Activated T-helper 2 cell treated with anti-CD3 and anti-CD28 coated beads, Interferon-gamma antibody, Interleukin-2, Interleukin-4, amounts not matched to agents 10 μg/mL and 5 μg/mL and 100 μg/mL, durations not matched to agents 14 hours and 24 hours and 36 hours (primary cell): ENCODE data around the gene ENKD1. TPM values are rescaled to one million over a fixed set of nuclear protein-coding genes. Genes with fewer than 3 reads are reported as not detected.

Experiments used
- DNase-seq: peaks from one replicate; pipeline ENCODE4 v3.0.0; 2021; ENCODE audit warnings: low spot score
- H3K27ac Mint-ChIP-seq: one replicate; pipeline ENCODE4 v1.8.0; 2021; ENCODE audit warnings: mixed read lengths
- H3K27me3 Mint-ChIP-seq: one replicate; pipeline ENCODE4 v1.8.0; 2021; ENCODE audit warnings: low read depth, mixed read lengths
- H3K36me3 Mint-ChIP-seq: one replicate; pipeline ENCODE4 v1.8.0; 2021; ENCODE audit warnings: low read depth, mixed read lengths
- H3K4me1 Mint-ChIP-seq: one replicate; pipeline ENCODE4 v1.8.0; 2021; ENCODE audit warnings: low read depth, mixed read lengths
- H3K4me3 Mint-ChIP-seq: one replicate; pipeline ENCODE4 v1.8.0; 2021; ENCODE audit warnings: low read depth, mild to moderate bottlenecking, moderate library complexity, mixed read lengths
- H3K9me3 Mint-ChIP-seq: one replicate; pipeline ENCODE4 v1.8.0; 2021; ENCODE audit warnings: mixed read lengths
- intact Hi-C: fragments of 100-400 bp; cut with micrococcal nuclease; formaldehyde crosslinking; loops from one replicate; pipeline ENCODE4 v1.15.1; 2023
- total RNA-seq: library from RNA; stranded (reverse); gene quantifications from 2 replicates; pipeline ENCODE4 v1.2.3, GENCODE V29; 2022

Gene ENKD1
- total RNA-seq, 1 donor from 2014 or later, result 8.1 TPM

- no peaks in the 10 kb centered on the region for H3K9me3 Mint-ChIP-seq
- H3K27me3 Mint-ChIP-seq, result no peaks in the 10 kb centered on the region
- no peak overlapping the region for H3K27ac Mint-ChIP-seq
- peaks cover 57% of the 10 kb centered on the region for H3K36me3 Mint-ChIP-seq
- no peak for DNase-seq
- H3K4me1 Mint-ChIP-seq, result no peaks in the 10 kb centered on the region
- H3K4me3 Mint-ChIP-seq, result no peak overlapping the region
- intact Hi-C loops, result no loop called here
Measured at GRCh38 chr16:67613808-67614207, 52.7 kb downstream of the ENKD1 start.

Other genes starting within 250 kb of the ENKD1 start
- gene HSD11B2, start 235.6 kb downstream of the ENKD1 start, total RNA-seq, result 1.7 and 2.8 TPM in 2 replicates
- 31.5 and 33.9 TPM in 2 replicates for gene ATP6V0D1, start 185.6 kb downstream of the ENKD1 start, total RNA-seq
- not detected in 2 replicates for gene AGRP, start 183.2 kb downstream of the ENKD1 start, total RNA-seq
- 25.6 and 26.3 TPM in 2 replicates for gene RIPOR1, start 137.9 kb downstream of the ENKD1 start, total RNA-seq
- gene CTCF, start 104.2 kb downstream of the ENKD1 start, total RNA-seq, result 59.7 and 61.2 TPM in 2 replicates
- 197 and 206 TPM in 2 replicates for gene CARMIL2, start 21.6 kb downstream of the ENKD1 start, total RNA-seq
- 48.9 and 57.4 TPM in 2 replicates for gene ACD, start 6.5 kb downstream of the ENKD1 start, total RNA-seq
- 10.7 and 11.5 TPM in 2 replicates for gene PARD6A, start 5.8 kb downstream of the ENKD1 start, total RNA-seq
- gene C16orf86, start 64 bp upstream of the ENKD1 start, total RNA-seq, result 1.4 and 1.8 TPM in 2 replicates
- 17.0 and 18.3 TPM in 2 replicates for gene GFOD2, start 52.6 kb upstream of the ENKD1 start, total RNA-seq
- gene RANBP10, start 139.8 kb upstream of the ENKD1 start, total RNA-seq, result 16.5 and 17.3 TPM in 2 replicates
- 0.51 and 1.0 TPM in 2 replicates for gene TSNAXIP1, start 140.1 kb upstream of the ENKD1 start, total RNA-seq
- 43.0 and 45.1 TPM in 2 replicates for gene THAP11, start 175.6 kb upstream of the ENKD1 start, total RNA-seq
- gene NUTF2, start 180.2 kb upstream of the ENKD1 start, total RNA-seq, result 165 and 177 TPM in 2 replicates
- 38.6 and 50.1 TPM in 2 replicates for gene CENPT, start 180.9 kb upstream of the ENKD1 start, total RNA-seq
- gene EDC4, start 206.3 kb upstream of the ENKD1 start, total RNA-seq, result 102 and 105 TPM in 2 replicates
- gene NRN1L, start 218.1 kb upstream of the ENKD1 start, total RNA-seq, result not detected in 2 replicates
- gene PSKH1, start 226.5 kb upstream of the ENKD1 start, total RNA-seq, result 15.5 and 16.5 TPM in 2 replicates